ENCODE data around the gene AIG1.
A peak's percentile ranks its signal among the peaks of the same experiment; 100 is the strongest.

AIG1 gene

GRCh38 chr6:143058987-143059386, 1.7 kb upstream of the AIG1 start:
- TF ChIP-seq CTCF (IDR thresholded peaks at IDR 0.05; ENCODE audit: low read depth, low read length) = no peak
- no peak overlapping the region for H3K4me3 ChIP-seq (ENCODE audit: low read depth, low read length)

GRCh38 chr6:143059663-143060353, 881 bp upstream of the AIG1 start:
- TF ChIP-seq CTCF (IDR thresholded peaks at IDR 0.05; ENCODE audit: low read depth, low read length) = no peak
- H3K4me3 ChIP-seq (ENCODE audit: low read depth, low read length) = peak overlapping the region; percentile 73

- H3K4me3 ChIP-seq (ENCODE audit: low read depth, low read length) = peak overlapping the region; percentile 73
- TF ChIP-seq CTCF (IDR thresholded peaks at IDR 0.05; ENCODE audit: low read depth, low read length) = no peak
Observed at GRCh38 chr6:143060354-143060805, 309 bp upstream of the AIG1 start.

GRCh38 chr6:143061597-143062385, 1.1 kb downstream of the AIG1 start:
- no peak for TF ChIP-seq CTCF (IDR thresholded peaks at IDR 0.05; ENCODE audit: low read depth, low read length)
- peak overlapping the region; percentile 73 for H3K4me3 ChIP-seq (ENCODE audit: low read depth, low read length)

GRCh38 chr6:143062551-143062950, 1.9 kb downstream of the AIG1 start:
- no peak overlapping the region for H3K4me3 ChIP-seq (ENCODE audit: low read depth, low read length)
- TF ChIP-seq CTCF (IDR thresholded peaks at IDR 0.05; ENCODE audit: low read depth, low read length) = no peak

- no peak for TF ChIP-seq CTCF (IDR thresholded peaks at IDR 0.05; ENCODE audit: low read depth, low read length)
- no peak overlapping the region for H3K4me3 ChIP-seq (ENCODE audit: low read depth, low read length)
Observed at GRCh38 chr6:143063631-143064030, 2.9 kb downstream of the AIG1 start.

GRCh38 chr6:143064271-143064670, 3.6 kb downstream of the AIG1 start:
- no peak for TF ChIP-seq CTCF (IDR thresholded peaks at IDR 0.05; ENCODE audit: low read depth, low read length)
- H3K4me3 ChIP-seq (ENCODE audit: low read depth, low read length) = no peak overlapping the region
